Measurements from ENCODE around the gene SLC16A8.

The SLC16A8 gene

GRCh38 chr22:38106814-38107578, 23.0 kb upstream of the SLC16A8 start:
- no peak overlapping the region for H3K27ac ChIP-seq (ENCODE audit: low read length)
- ATAC-seq (ENCODE audit: insufficient read depth, low read depth) (no peak), DNase-seq (no peak)
- H3K4me3 ChIP-seq (ENCODE audit: low read depth in 1 of 2, low read length in 2 of 2), result no peak overlapping the region
- H3K27me3 ChIP-seq (ENCODE audit: insufficient read depth, low read length, poor library complexity), result no peaks in the 10 kb centered on the region
- TF ChIP-seq CTCF (IDR thresholded peaks at IDR 0.05; ENCODE audit: borderline replicate concordance, extremely low read depth, low read length, poor library complexity, severe bottlenecking) (no peak), EZH2 (IDR thresholded peaks at IDR 0.05; ENCODE audit: borderline replicate concordance, low read depth, low read length, severe bottlenecking) (no peak)
- no peaks in the 10 kb centered on the region for H3K4me1 ChIP-seq (ENCODE audit: insufficient read depth, low read length)
- H3K4me2 ChIP-seq (ENCODE audit: insufficient read depth, low read length), result no peak overlapping the region
- H3K9ac ChIP-seq (ENCODE audit: low read depth, low read length), result no peak overlapping the region
- H3K36me3 ChIP-seq (ENCODE audit: insufficient read depth, low read length), result peaks cover 7% of the 10 kb centered on the region
- no peaks in the 10 kb centered on the region for H3K9me3 ChIP-seq (ENCODE audit: insufficient read depth, low read length, severe bottlenecking)
- no peaks in the 10 kb centered on the region for H4K20me1 ChIP-seq (ENCODE audit: insufficient read depth, low read length)
- no peaks in the 10 kb centered on the region for H3K79me2 ChIP-seq (ENCODE audit: insufficient read depth, low read length)
- H2AFZ ChIP-seq (ENCODE audit: low read depth, low read length), result no peak overlapping the region

DNA sequence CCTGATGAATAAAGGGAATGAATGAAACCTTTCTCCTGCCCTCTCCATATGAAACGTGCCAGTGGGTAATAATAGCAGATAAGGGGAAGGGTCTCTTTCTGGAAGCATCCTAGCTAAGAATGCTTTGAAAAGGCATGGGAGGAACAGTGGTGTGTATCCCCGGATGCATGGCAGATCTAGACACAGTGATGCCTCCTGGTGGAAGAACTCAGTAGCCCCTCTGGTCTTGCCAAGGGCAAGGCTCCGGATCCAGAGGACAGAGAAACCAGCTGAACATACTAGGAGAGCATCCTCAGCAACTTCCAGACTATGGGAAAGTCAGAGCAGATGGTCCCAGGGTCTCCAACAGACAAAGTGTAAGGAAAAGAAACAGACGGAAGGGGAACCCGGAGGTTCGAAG, 20.1 kb upstream of the SLC16A8 start:
- H4K20me1 ChIP-seq (ENCODE audit: insufficient read depth, low read length), result no peaks in the 10 kb centered on the region
- no peak overlapping the region for H3K4me2 ChIP-seq (ENCODE audit: insufficient read depth, low read length)
- no peak overlapping the region for H3K4me3 ChIP-seq (ENCODE audit: low read depth in 1 of 2, low read length in 2 of 2)
- no peak for DNase-seq
- ATAC-seq (ENCODE audit: insufficient read depth, low read depth), result no peak
- no peaks in the 10 kb centered on the region for H3K27me3 ChIP-seq (ENCODE audit: insufficient read depth, low read length, poor library complexity)
- H2AFZ ChIP-seq (ENCODE audit: low read depth, low read length), result no peak overlapping the region
- no peaks in the 10 kb centered on the region for H3K79me2 ChIP-seq (ENCODE audit: insufficient read depth, low read length)
- H3K9ac ChIP-seq (ENCODE audit: low read depth, low read length), result no peak overlapping the region
- no peaks in the 10 kb centered on the region for H3K36me3 ChIP-seq (ENCODE audit: insufficient read depth, low read length)
- H3K9me3 ChIP-seq (ENCODE audit: insufficient read depth, low read length, severe bottlenecking), result no peaks in the 10 kb centered on the region
- H3K27ac ChIP-seq (ENCODE audit: low read length), result no peak overlapping the region
- H3K4me1 ChIP-seq (ENCODE audit: insufficient read depth, low read length), result no peaks in the 10 kb centered on the region
- TF ChIP-seq EZH2 (IDR thresholded peaks at IDR 0.05; ENCODE audit: borderline replicate concordance, low read depth, low read length, severe bottlenecking) (no peak), CTCF (IDR thresholded peaks at IDR 0.05; ENCODE audit: borderline replicate concordance, extremely low read depth, low read length, poor library complexity, severe bottlenecking) (peak; percentile 44)

DNA sequence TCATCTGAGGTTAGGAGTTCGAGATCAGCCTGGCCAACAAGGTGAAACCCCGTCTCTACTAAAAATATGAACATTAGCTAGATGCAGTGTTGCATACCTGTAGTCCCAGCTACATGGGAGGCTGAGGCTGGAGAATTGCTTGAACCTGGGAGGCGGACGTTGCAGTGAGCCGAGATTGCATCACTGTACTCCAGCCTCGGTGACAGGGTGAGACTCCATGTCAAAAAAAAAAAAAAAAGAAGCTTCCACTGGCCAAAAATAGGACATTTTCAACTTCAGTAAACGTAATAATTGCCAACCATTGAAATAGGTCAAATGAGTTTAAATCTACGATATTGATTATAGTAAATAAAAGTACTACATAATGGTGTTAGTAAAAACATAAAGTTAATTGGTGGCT, 19.7 kb upstream of the SLC16A8 start:
- Histone ChIP-seq H3K4me3 (ENCODE audit: low read depth in 1 of 2, low read length in 2 of 2) (no peak overlapping the region), H3K4me2 (ENCODE audit: insufficient read depth, low read length) (no peak overlapping the region), H3K36me3 (ENCODE audit: insufficient read depth, low read length) (no peaks in the 10 kb centered on the region), H3K27me3 (ENCODE audit: insufficient read depth, low read length, poor library complexity) (no peaks in the 10 kb centered on the region), H3K4me1 (ENCODE audit: insufficient read depth, low read length) (no peaks in the 10 kb centered on the region), H3K9ac (ENCODE audit: low read depth, low read length) (no peak overlapping the region), H3K27ac (ENCODE audit: low read length) (no peak overlapping the region), H3K9me3 (ENCODE audit: insufficient read depth, low read length, severe bottlenecking) (no peaks in the 10 kb centered on the region), H3K79me2 (ENCODE audit: insufficient read depth, low read length) (no peaks in the 10 kb centered on the region), H2AFZ (ENCODE audit: low read depth, low read length) (no peak overlapping the region), H4K20me1 (ENCODE audit: insufficient read depth, low read length) (no peaks in the 10 kb centered on the region)
- ATAC-seq (ENCODE audit: insufficient read depth, low read depth) (no peak), DNase-seq (no peak)
- TF ChIP-seq EZH2 (IDR thresholded peaks at IDR 0.05; ENCODE audit: borderline replicate concordance, low read depth, low read length, severe bottlenecking), result no peak
- no peak for TF ChIP-seq CTCF (IDR thresholded peaks at IDR 0.05; ENCODE audit: borderline replicate concordance, extremely low read depth, low read length, poor library complexity, severe bottlenecking)

Data from DND-41 (cell line).